Measurements from ENCODE around the gene AKT1.

DNA sequence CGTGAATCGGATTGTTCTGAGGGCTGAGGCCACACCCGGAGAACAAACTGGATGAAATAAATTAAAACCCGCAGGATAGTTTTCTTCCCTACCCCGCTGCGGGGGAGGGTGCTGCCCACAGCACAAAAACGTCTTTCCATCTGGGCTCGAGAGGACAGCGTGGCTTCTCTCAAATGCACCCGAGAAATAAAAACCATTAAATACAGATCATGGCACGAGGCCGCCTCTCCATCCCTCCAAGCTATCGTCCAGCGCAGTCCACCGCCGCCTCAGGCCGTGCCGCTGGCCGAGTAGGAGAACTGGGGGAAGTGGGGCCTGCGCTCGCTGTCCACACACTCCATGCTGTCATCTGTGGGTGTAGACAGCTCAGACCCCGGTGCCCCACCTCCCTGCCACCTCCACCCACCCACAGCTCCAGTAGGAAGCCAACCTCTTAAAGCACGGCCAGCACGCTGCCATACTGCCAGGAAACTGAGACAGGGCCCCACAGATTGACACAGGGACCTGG is 25.4 kb downstream of the AKT1 start:
- TF ChIP-seq CTCF (IDR thresholded peaks at IDR 0.05), result no peak
- no peak for TF ChIP-seq POLR2A (IDR thresholded peaks at IDR 0.05)
